Tibial nerve (tissue), 3 donors: Measurements from ENCODE around the gene IRF4.

Experiments
- CTCF ChIP-seq, 5 experiments: fragments of 200-600 bp in 3 of 5; fragments of 450-650 bp in 2 of 5; sonication (generic) in 3 of 5; IDR thresholded peaks; one replicate each; pipeline ENCODE4 v1.5.1; 2016 to 2019; ENCODE audit warnings: antibody characterized with exemption in 5 of 5, mild to moderate bottlenecking in 3 of 5, moderate library complexity in 2 of 5
- POLR2A ChIP-seq, 2 donors: fragments of 450-650 bp; IDR thresholded peaks; one replicate each; pipeline ENCODE4 v1.6.1; 2017; ENCODE audit warnings: antibody characterized with exemption in 2 of 2, mild to moderate bottlenecking in 2 of 2, moderate library complexity in 2 of 2

GRCh38 chr6:373031-373430 is 18.5 kb upstream of the IRF4 start:
- TF ChIP-seq CTCF (IDR thresholded peaks at IDR 0.05), result no peak
- TF ChIP-seq POLR2A (IDR thresholded peaks at IDR 0.05), result no peak
